Gastrocnemius medialis (tissue), 4 donors: ENCODE data around the gene ZNF26. TPM values are rescaled to one million over a fixed set of nuclear protein-coding genes. Genes with fewer than 3 reads are reported as not detected.

ENCODE experiments used
- ATAC-seq, 2 donors: fragments of 150-250 bp; one replicate each; pipeline ENCODE4 v1.9.1; 2016
- DNase-seq, 2 donors: peaks; one replicate each; pipeline ENCODE4 v3.0.0-alpha.2; 2019
- H3K27ac ChIP-seq, 4 donors: fragments of 200-600 bp; sonication (generic); 1 replicate in 1 of 4; 2 replicates in 3 of 4; pipeline ENCODE4 v1.5.1; 2016 to 2018; ENCODE audit warnings: mild to moderate bottlenecking in 2 of 4, moderate library complexity in 1 of 4
- H3K27me3 ChIP-seq, 3 donors: fragments of 200-600 bp; sonication (generic) in 2 of 3; 1 replicate in 1 of 3; 2 replicates in 2 of 3; pipeline versions ENCODE4 v1.5.1 to v1.6.0; 2016 to 2019; ENCODE audit warnings: mild to moderate bottlenecking in 1 of 3, moderate library complexity in 1 of 3
- H3K36me3 ChIP-seq, 2 donors: fragments of 200-600 bp; sonication (generic) in 1 of 2; one replicate each; pipeline ENCODE4 v1.5.1; 2017 to 2018
- H3K4me1 ChIP-seq, 2 donors: fragments of 200-600 bp; sonication (generic) in 1 of 2; one replicate each; pipeline ENCODE4 v1.5.1; 2016 to 2017; ENCODE audit warnings: mild to moderate bottlenecking in 2 of 2
- H3K4me3 ChIP-seq, 4 donors: fragments of 200-600 bp; sonication (generic) in 3 of 4; 1 replicate in 1 of 4; 2 replicates in 3 of 4; pipeline ENCODE4 v1.5.1; 2016 to 2019; ENCODE audit warnings: mild to moderate bottlenecking in 2 of 4
- H3K9me3 ChIP-seq, 3 donors: fragments of 200-600 bp; sonication (generic) in 2 of 3; 1 replicate in 1 of 3; 2 replicates in 2 of 3; pipeline ENCODE4 v1.5.1; 2016 to 2019
- CTCF ChIP-seq, 5 experiments: fragments of 450-650 bp in 3 of 5; fragments of 200-600 bp in 2 of 5; sonication (generic) in 2 of 5; IDR thresholded peaks in 4 of 5; conservative IDR thresholded peaks in 1 of 5; 1 replicate in 4 of 5; 2 replicates in 1 of 5; pipeline ENCODE4 v1.5.1; 2016 to 2019; ENCODE audit warnings: antibody characterized with exemption in 5 of 5, mild to moderate bottlenecking in 3 of 5, moderate library complexity in 3 of 5
- POLR2A ChIP-seq, 2 donors: fragments of 450-650 bp; IDR thresholded peaks; one replicate each; pipeline ENCODE4 v1.6.1; 2017; ENCODE audit warnings: antibody characterized with exemption in 2 of 2, mild to moderate bottlenecking in 2 of 2, moderate library complexity in 2 of 2
- in situ Hi-C, 4 donors: fragments of 200-750 bp; cut with MboI; loops; one replicate each; pipeline versions ENCODE4 v1.15.0 to v1.8.0; 2017; ENCODE audit warnings: low sequenced_read_pairs in 4 of 4
- intact Hi-C: fragments of 100-400 bp; cut with DNase I; formaldehyde crosslinking; loops from one replicate; pipeline ENCODE4 v1.15.1; 2023; ENCODE audit warnings: low total_unique reads
- total RNA-seq, 4 donors: library from RNA; depleted of rRNA; stranded (reverse); fragments of >200 nt; gene quantifications; one replicate each; pipeline versions ENCODE4 v1.1.0 to v1.2.3, GENCODE V29; 2016

The ZNF26 gene
- total RNA-seq, 4 donors from 2014 or later, result 1.2 to 12.3 (median 2.6) TPM

DNA sequence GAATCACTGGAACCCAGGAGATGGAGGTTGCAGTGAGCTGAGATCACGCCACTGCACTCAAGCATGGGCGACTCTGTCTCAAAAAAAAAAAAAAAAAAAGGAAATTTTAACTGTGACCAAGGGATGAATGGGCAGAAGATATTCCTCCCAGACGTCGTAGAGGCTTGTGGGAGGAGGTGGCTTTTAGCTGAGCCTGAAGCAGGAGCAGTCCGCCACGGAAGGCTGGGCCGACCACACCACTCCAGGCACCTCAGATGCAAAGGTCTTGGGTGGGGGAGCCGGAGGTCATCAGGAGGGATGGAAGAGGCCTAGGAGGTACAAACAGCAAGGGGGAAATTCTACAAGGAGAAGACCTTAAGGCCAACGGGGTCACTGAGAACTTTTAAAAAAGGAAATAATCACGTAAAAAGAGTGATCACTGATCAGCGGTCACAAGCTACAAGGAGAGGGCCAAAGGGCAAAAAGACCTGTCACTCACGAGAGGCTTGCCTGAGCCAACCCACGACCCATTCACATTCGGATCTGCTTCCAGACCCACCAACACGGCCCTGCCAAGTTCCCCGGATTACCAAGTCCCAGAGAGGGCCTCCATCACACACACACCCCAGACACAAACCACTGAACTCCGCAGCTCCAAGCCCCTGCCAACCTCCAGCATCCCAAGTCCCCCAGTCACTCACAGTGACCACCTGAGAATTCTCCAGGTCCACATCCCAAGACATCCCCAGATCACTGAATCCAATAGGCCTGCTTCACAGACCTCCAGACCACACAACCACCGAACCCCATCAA lies 33.6 kb upstream of the ZNF26 start:
- no peak overlapping the region for H3K4me3 ChIP-seq
- no peaks in the 10 kb centered on the region for H3K27me3 ChIP-seq
- no peak overlapping the region for H3K27ac ChIP-seq
- peaks cover 9 to 20% of the 10 kb centered on the region in 2 donors for H3K4me1 ChIP-seq
- peaks cover 0 to 29% (median 3%) of the 10 kb centered on the region in 3 donors for H3K9me3 ChIP-seq
- intact Hi-C loops, result no loop called here
- in situ Hi-C loops, result no loop called here
- H3K36me3 ChIP-seq, result peaks cover 0 to 24% of the 10 kb centered on the region in 2 donors
- TF ChIP-seq POLR2A (IDR thresholded peaks at IDR 0.05) (no peak), CTCF (IDR thresholded peaks at IDR 0.05 in 4 of 5, conservative IDR thresholded peaks at IDR 0.05 in 1 of 5) (no peak)
- ATAC-seq, result no peak
- DNase-seq, result no peak

- in situ Hi-C loops, result no loop called here
- Histone ChIP-seq H3K36me3 (peaks cover 0 to 19% of the 10 kb centered on the region in 2 donors), H3K9me3 (peaks cover 0 to 23% (median 3%) of the 10 kb centered on the region in 3 donors), H3K27ac (no peak overlapping the region), H3K4me1 (peaks cover 9 to 20% of the 10 kb centered on the region in 2 donors), H3K4me3 (no peak overlapping the region), H3K27me3 (no peaks in the 10 kb centered on the region)
- TF ChIP-seq CTCF (IDR thresholded peaks at IDR 0.05 in 4 of 5, conservative IDR thresholded peaks at IDR 0.05 in 1 of 5) (no peak), POLR2A (IDR thresholded peaks at IDR 0.05) (no peak)
- ATAC-seq (no peak), DNase-seq (no peak)
- intact Hi-C loops, result no loop called here
These were observed 33.1 kb upstream of the ZNF26 start for GRCh38 chr12:132953163-132953425.

GRCh38 chr12:132953771-132954170 lies 32.4 kb upstream of the ZNF26 start:
- intact Hi-C loops, result no loop called here
- H3K27ac ChIP-seq, result no peak overlapping the region
- H3K9me3 ChIP-seq, result peaks cover 0 to 17% (median 3%) of the 10 kb centered on the region in 3 donors
- TF ChIP-seq POLR2A (IDR thresholded peaks at IDR 0.05), result no peak
- no peak for TF ChIP-seq CTCF (IDR thresholded peaks at IDR 0.05 in 4 of 5, conservative IDR thresholded peaks at IDR 0.05 in 1 of 5)
- H3K4me3 ChIP-seq, result no peak overlapping the region
- DNase-seq (no peak), ATAC-seq (no peak)
- H3K36me3 ChIP-seq, result peaks cover 0 to 12% of the 10 kb centered on the region in 2 donors
- peaks cover 9 to 20% of the 10 kb centered on the region in 2 donors for H3K4me1 ChIP-seq
- H3K27me3 ChIP-seq, result no peaks in the 10 kb centered on the region
- in situ Hi-C loops, result no loop called here

DNA sequence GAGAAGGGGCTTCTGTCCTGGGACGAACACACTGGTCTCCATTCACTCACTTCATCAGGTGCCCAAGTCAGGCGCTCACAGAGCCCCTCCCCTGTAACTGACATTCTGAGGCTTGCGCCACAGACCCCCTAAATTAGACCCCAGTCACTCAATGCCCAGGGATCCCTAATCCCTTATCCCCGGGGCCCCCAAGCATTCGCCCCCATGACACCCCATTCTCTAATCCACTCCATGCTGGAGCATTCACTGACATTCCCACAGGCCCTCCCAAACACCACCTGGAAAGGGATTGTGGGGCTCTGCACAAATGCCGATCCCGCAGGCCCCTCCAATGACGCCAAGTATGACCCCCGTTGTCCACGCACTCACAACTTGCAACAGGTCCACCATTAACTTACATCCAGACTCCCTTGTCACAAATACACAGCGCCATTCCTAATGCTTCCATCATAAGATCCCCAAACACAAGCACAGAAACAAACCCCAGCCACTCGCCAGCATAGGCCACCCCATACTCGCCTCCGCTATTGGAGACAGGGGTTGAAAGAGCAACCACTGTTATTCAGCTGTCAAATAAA lies 31.6 kb upstream of the ZNF26 start:
- Histone ChIP-seq H3K36me3 (peaks cover 0 to 16% of the 10 kb centered on the region in 2 donors), H3K9me3 (peaks cover 0 to 14% (median 3%) of the 10 kb centered on the region in 3 donors), H3K27me3 (no peaks in the 10 kb centered on the region), H3K27ac (peak overlapping the region; percentile 82 to 96 (median 94)), H3K4me1 (peaks cover 9 to 20% of the 10 kb centered on the region in 2 donors), H3K4me3 (peak overlapping the region; percentile 85 to 99 (median 88))
- DNase-seq (no peak), ATAC-seq (no peak)
- in situ Hi-C loops (no loop called here), intact Hi-C loops (loop anchor here (5.0 kb wide), 2 partner anchors 67 to 127 kb away; partner anchors contain the start of genes CHFR and GOLGA3)
- TF ChIP-seq CTCF (IDR thresholded peaks at IDR 0.05 in 4 of 5, conservative IDR thresholded peaks at IDR 0.05 in 1 of 5) (no peak), POLR2A (IDR thresholded peaks at IDR 0.05) (no peak)
